Measurements from ENCODE around the gene ATXN7L1.

The ATXN7L1 gene

GRCh38 chr7:105808703-105809590 is 67.5 kb downstream of the ATXN7L1 start (continued):
- TF ChIP-seq POU6F1 (CRISPR knock-in tag; IDR thresholded peaks at IDR 0.05; ENCODE audit: borderline replicate concordance, low read depth) (no peak), RARB (CRISPR knock-in tag; IDR thresholded peaks at IDR 0.05) (no peak)

GRCh38 chr7:105808209-105808608 is 68.2 kb downstream of the ATXN7L1 start:
- ATAC-seq = no peak

GRCh38 chr7:105807448-105807762 is 69.0 kb downstream of the ATXN7L1 start:
- no peak for TF ChIP-seq ARNTL (CRISPR knock-in tag; IDR thresholded peaks at IDR 0.05; ENCODE audit: borderline replicate concordance, low read depth)
- TF ChIP-seq BACH2 (CRISPR knock-in tag; IDR thresholded peaks at IDR 0.05; ENCODE audit: borderline replicate concordance) = no peak
- no peak for TF ChIP-seq ZNF8 (CRISPR knock-in tag; IDR thresholded peaks at IDR 0.05)
- TF ChIP-seq ZNF70 (CRISPR knock-in tag; IDR thresholded peaks at IDR 0.05) = no peak
- TF ChIP-seq OSR1 (CRISPR knock-in tag; IDR thresholded peaks at IDR 0.05) = no peak
- no peak for TF ChIP-seq CREB5 (CRISPR knock-in tag; IDR thresholded peaks at IDR 0.05; ENCODE audit: low read depth)
- no peak for TF ChIP-seq PPARA (CRISPR knock-in tag; IDR thresholded peaks at IDR 0.05; ENCODE audit: borderline replicate concordance)
- TF ChIP-seq ZNF565 (CRISPR knock-in tag; conservative IDR thresholded peaks at IDR 0.05; ENCODE audit: low read depth) = no peak
- TF ChIP-seq CSRNP3 (CRISPR knock-in tag; IDR thresholded peaks at IDR 0.05) = no peak
- ATAC-seq = no peak

More at GRCh38 chr7:105808209-105808608, 68.2 kb downstream of the ATXN7L1 start:
- TF ChIP-seq ZNF8 (CRISPR knock-in tag; IDR thresholded peaks at IDR 0.05) (no peak), TCF4 (CRISPR knock-in tag; IDR thresholded peaks at IDR 0.05; ENCODE audit: borderline replicate concordance) (no peak), ZNF565 (CRISPR knock-in tag; conservative IDR thresholded peaks at IDR 0.05; ENCODE audit: low read depth) (no peak), ZC3H10 (CRISPR knock-in tag; IDR thresholded peaks at IDR 0.05) (no peak), BACH2 (CRISPR knock-in tag; IDR thresholded peaks at IDR 0.05; ENCODE audit: borderline replicate concordance) (no peak)

GRCh38 chr7:105806592-105807447 is 69.6 kb downstream of the ATXN7L1 start:
- ATAC-seq = peak; percentile 92
- TF ChIP-seq GLIS3 (CRISPR knock-in tag; IDR thresholded peaks at IDR 0.05) = no peak
- no peak for TF ChIP-seq SNAI2 (CRISPR knock-in tag; IDR thresholded peaks at IDR 0.05)
- TF ChIP-seq OSR1 (CRISPR knock-in tag; IDR thresholded peaks at IDR 0.05) = no peak
- TF ChIP-seq ZFP3 (CRISPR knock-in tag; IDR thresholded peaks at IDR 0.05) = no peak
- no peak for TF ChIP-seq ISL1 (CRISPR knock-in tag; IDR thresholded peaks at IDR 0.05)
- TF ChIP-seq ZNF70 (CRISPR knock-in tag; IDR thresholded peaks at IDR 0.05) = no peak
- no peak for TF ChIP-seq CREB5 (CRISPR knock-in tag; IDR thresholded peaks at IDR 0.05; ENCODE audit: low read depth)
- no peak for TF ChIP-seq ZNF8 (CRISPR knock-in tag; IDR thresholded peaks at IDR 0.05)
- TF ChIP-seq ZFP30 (CRISPR knock-in tag; IDR thresholded peaks at IDR 0.05) = no peak
- TF ChIP-seq PATZ1 (CRISPR knock-in tag; IDR thresholded peaks at IDR 0.05; ENCODE audit: borderline replicate concordance) = no peak
- TF ChIP-seq CSRNP3 (CRISPR knock-in tag; IDR thresholded peaks at IDR 0.05) = no peak
- no peak for TF ChIP-seq ESRRG (CRISPR knock-in tag; IDR thresholded peaks at IDR 0.05)
- no peak for TF ChIP-seq TOX (CRISPR knock-in tag; IDR thresholded peaks at IDR 0.05; ENCODE audit: borderline replicate concordance)
- no peak for TF ChIP-seq PPARA (CRISPR knock-in tag; IDR thresholded peaks at IDR 0.05; ENCODE audit: borderline replicate concordance)
- TF ChIP-seq ZNF565 (CRISPR knock-in tag; conservative IDR thresholded peaks at IDR 0.05; ENCODE audit: low read depth) = no peak
